Measurements from ENCODE around the gene TAGLN.
"Not testable (repeated sequence)": the region's sequence is repeated elsewhere in the genome, so short reads cannot be mapped to it uniquely, and the experiment has no call there.

The TAGLN gene

DNA sequence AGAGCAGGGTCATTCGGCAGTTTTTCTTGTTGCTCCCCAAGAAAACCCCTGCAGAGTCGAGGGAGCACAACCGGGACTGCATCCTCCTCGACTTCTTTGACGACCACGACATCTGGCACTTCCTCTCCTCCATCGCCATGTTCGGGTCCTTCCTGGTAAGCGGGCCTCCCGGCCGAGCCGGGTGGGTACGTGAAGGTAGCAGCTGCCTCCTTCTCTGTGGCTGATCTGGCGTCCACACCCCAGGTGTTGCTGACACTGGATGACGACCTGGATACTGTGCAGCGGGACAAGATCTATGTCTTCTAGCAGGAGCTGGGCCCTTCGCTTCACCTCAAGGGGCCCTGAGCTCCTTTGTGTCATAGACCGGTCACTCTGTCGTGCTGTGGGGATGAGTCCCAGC is 3.4 kb upstream of the TAGLN start:
- no peak for DNase-seq (ENCODE audit: low spot score)

DNA sequence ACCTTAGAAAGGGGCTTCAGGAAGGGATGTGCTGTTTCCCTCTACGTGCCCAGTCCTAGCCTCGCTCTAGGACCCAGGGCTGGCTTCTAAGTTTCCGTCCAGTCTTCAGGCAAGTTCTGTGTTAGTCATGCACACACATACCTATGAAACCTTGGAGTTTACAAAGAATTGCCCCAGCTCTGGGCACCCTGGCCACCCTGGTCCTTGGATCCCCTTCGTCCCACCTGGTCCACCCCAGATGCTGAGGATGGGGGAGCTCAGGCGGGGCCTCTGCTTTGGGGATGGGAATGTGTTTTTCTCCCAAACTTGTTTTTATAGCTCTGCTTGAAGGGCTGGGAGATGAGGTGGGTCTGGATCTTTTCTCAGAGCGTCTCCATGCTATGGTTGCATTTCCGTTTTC is 2.2 kb upstream of the TAGLN start:
- no peak for DNase-seq (ENCODE audit: low spot score)

DNA sequence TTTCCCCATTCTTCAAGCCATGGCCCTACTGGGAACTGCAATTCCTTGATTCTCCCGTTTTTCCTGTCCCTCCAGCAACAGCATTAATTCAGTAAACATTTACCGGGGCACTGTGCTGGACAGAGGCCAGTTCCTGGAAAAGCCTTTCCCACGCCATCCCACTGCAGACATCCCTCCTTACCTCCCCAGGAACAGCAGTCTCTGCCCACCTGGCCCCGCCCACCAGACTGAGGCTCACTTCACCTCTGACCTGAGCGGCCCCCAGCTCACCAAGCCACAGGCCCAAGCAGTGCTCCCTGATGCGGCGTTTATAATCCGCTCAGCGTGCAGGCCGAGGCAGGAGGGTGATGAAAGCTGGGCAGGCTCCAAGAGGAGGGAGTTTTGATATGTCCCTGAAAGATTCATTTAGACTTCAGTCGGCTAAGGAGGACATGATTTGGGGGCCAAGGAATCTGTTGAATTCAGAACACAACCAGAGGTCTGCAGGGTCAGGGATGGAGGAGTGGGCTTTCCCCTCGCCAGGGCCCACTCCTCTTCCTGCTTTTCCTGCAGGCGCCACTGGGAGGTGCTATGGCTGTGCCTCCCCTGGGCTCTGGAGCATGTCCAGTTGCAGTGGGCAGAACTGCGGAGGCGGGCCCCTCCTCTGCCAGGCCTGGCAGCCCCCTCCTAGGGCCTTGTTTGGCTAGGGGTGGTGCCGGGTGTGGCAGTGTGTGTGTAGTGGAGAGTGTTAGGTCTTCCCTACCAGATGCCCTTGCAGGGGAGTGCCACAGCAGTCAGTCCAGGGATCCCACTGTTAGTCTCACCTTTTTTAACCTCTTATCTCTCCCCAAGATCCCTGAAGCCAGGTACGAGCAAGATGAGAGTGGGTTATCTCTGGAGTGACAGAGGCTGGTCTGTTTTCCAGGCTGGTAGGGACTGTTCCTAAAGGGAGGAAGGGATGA is 1.4 kb upstream of the TAGLN start:
- DNase-seq (ENCODE audit: low spot score) = no peak

DNA sequence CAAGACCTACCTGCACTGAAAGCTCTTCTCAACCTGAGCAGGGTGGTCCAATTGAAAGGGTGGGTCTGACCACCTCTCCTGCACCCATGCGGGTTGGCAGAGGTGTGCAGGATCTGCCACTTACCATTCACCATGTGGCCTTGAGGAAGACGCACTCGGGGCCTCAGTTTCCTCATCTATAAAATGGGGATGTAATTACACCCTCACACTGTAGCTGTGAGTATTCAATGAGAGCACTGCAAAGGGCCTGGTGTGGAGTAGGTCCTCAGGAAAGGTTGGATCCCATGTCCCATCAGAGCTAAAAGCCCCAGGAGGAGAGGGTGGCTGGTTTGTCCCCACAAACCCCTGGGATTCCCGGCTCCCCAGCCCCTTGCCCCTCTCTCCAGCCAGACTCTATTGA is 557 bp upstream of the TAGLN start:
- no peak for DNase-seq (ENCODE audit: low spot score)

DNA sequence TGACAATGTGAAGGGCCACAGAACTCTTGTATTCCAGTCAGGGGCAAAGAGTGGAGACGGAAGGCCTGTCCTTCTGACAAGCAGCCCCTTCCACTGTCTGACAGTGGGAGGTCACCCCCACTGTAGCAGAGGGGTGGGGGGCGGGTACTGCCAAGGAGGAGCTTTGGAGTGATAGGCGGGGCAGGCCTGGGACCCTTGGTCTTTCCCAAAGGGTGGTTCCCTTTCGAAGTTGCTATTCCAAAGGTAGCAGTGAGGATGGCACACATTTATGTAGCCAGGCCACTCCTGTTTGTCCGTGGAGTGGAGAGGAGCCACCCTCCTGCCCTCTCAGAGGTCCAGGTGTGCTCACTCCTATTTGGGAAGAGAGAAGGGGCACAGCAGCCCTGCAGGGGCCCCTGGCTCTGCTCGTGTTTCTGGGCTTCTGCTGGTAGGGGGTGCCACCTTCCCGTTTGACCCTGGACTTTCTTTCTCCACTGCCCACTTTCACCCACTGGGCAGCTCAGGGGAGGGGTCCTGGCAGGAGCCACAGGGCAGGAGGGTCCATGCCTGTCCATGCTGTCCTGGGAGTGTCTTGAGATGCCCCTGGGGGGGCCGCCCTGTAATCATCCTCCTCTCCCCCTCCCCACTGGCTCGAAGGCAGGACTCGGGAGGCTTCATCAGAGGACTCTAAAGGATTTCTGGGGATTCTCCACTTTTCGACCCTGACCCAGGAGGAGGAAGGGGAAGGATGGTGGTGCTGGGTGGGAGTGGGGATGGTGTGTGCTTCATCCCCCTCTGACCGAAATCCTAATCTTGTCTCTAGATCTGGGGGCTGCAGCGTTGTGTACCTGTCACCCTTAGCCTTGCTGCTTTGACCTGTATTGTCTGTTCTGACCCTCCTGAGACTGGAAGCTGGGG is 994 bp downstream of the TAGLN start:
- no peak for DNase-seq (ENCODE audit: low spot score)

DNA sequence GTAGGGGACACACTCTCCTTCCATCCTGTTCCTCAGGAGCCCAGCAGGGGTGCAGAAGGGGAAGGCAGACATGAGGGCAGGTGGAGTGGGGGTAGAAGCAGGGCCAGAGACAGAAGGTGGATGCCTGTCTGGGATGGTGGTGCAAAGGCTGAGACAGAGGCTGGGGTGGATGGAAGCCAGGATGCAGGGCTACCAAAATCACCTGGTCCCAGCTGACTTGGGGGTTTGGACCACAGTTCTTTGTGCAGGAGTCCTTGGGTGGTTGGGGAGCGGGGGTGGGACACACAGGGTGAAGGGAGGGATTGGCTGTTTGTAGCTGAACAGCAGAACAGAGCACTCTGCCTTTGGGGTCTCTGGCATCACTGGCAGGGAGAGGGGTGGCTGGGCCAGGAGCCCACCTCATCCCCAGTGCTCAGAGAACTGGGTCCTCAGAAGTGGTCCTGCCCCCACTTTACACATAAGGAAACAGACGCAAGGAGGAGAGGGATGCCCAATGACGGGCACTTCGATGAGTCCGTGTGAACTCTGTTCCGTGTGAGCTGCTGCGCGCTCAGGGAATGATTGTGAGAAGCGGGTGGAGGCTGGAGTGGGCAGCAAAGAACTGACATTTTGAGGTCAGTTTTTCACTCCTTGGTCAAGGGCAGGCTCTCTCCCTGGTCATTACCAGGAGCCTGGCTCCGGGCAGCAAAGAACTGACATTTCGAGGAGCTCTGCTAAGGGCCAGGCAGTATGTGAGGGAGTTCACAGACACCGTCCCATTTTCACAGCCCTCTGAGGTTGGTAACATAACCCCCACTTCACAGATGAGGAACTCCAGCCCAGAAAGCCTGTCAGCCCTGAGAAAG is 1.9 kb downstream of the TAGLN start:
- no peak for DNase-seq (ENCODE audit: low spot score)

DNA sequence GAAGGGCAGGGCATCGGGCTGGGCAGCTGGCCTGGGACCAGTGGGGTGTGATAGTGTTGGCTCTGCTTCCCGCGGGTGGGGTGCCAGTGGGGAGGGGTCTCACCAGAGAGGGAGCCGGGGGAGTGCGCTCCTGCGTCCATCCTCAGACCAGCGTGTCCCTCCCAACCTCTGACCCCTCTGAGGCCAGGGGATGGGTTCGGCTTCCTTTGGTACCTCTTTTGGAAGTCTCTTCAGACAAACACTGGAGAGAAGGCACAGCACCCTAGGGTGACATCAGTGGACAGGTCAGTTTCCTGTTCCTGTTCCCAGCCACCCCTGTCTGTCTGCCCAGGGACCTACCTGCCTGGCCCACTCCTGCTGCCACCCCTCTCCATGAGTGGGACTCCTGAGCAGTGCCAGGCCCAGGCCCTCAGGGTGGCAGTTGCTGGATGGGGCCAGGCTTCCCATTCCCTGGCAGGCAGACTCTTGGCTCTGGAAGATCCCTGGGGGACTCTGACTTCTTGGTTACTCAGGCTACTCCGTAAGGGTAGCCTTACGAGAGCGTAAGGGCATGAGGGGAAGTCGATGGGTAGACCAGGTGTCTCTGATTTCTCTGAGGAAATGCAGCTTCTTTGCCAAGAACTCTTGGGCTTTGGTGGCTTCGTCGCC is 2.6 kb downstream of the TAGLN start:
- DNase-seq (ENCODE audit: low spot score) = no peak

DNA sequence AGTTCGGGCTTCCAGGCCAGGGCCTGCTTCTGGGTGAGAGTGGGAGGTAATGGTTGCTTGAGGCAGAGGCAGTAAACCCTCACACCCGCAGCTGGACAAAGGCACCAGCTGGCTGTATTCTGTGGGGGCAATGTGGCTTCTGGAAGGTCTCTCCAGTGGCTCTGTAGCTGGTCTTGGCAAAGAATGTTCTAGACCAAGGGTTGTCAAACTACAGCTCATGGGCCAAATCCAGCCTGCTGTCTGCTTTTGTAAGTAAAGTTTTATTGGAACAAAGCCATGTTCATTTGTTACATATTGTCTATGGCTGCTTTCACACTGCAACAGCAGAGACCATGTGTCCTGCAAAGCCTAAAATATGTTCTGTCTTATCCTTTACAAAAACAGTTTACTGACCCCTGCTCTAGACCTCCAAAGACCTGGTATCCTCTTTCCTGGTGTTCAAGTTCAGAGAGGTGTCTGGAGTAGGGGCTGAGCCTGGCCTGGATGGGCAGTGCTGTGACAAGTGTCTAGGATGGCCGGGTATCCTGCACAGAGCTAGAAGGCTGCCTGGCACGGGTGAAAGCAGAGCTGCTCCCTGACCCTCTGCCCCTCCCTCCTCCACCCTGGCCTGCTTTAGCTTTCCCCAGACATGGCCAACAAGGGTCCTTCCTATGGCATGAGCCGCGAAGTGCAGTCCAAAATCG is 3.4 kb downstream of the TAGLN start:
- no peak for DNase-seq (ENCODE audit: low spot score)

DNA sequence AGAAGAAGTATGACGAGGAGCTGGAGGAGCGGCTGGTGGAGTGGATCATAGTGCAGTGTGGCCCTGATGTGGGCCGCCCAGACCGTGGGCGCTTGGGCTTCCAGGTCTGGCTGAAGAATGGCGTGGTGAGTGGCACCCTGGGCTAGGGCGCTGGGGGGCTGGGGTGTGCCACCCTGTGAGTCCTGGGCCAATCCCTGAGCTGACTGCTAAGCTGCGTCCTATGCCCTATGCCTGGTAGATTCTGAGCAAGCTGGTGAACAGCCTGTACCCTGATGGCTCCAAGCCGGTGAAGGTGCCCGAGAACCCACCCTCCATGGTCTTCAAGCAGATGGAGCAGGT is 3.9 kb downstream of the TAGLN start:
- DNase-seq (ENCODE audit: low spot score) = no peak

DNA sequence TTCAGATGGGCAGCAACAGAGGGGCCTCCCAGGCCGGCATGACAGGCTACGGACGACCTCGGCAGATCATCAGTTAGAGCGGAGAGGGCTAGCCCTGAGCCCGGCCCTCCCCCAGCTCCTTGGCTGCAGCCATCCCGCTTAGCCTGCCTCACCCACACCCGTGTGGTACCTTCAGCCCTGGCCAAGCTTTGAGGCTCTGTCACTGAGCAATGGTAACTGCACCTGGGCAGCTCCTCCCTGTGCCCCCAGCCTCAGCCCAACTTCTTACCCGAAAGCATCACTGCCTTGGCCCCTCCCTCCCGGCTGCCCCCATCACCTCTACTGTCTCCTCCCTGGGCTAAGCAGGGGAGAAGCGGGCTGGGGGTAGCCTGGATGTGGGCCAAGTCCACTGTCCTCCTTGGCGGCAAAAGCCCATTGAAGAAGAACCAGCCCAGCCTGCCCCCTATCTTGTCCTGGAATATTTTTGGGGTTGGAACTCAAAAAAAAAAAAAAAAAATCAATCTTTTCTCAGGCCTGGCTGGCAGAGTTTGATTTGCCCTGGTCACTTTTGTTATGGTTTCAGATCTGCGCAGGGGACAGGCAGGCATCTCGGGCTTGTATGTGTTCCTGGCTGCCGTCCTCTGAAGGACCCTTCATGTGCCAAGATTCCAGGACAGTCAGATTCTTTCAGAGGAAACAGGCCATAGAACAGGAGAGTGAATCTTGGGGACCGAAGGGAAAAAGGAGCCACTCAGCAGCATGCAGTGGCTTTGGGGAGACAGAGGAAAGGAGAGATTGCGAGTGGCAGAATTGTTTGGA is 5.3 kb downstream of the TAGLN start:
- no peak for DNase-seq (ENCODE audit: low spot score)

DNA sequence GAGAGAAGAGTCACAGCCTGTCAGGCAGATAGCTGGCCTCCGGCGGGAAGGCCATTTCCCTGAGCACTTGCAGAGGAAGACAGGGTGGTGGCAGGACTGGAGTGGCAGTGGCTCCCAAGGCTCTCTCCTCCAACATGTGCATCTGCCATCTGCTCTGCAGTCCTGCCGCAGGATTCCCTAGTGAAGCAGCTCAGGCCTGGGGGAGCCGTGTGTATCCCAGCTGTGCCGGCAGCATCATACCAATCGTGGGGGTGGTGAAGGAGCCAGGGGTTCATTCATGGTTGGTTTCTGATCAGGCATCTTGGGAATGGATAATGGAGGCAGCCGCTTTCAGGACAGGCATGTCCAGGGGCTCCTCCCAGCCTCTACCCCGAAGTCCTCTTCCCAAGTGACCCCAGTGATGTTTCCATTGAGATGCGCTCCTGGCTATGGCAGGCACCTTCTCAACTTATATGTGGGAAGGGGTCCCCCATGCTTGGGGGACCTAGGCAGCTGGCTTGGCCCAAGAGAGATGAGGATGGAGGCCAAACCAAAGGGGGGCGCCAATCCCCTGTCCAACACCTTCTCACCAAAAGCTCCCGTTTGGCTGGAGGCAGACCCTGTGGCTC is 6.1 kb downstream of the TAGLN start:
- no peak for DNase-seq (ENCODE audit: low spot score)

DNA sequence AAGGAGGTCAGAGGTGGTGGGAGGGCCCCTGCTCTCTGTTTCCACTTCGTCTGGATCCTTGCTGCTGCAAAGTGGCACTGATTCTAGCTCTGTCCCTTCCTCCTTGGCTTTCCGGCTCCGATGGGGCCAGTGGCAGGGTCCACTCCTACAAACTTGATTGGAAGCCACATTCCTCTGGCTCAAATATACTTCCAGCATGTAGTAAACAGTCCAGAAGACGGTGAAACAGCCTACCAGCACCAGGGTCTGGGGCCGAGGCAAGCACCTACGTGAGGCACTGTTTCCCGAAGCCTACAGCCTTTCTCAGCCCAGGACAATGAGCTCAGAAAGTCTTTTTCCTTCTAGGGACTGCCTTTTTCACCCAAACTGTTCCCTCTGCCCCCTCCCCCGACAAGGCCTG is 6.9 kb downstream of the TAGLN start:
- DNase-seq (ENCODE audit: low spot score) = not testable (repeated sequence)

DNA sequence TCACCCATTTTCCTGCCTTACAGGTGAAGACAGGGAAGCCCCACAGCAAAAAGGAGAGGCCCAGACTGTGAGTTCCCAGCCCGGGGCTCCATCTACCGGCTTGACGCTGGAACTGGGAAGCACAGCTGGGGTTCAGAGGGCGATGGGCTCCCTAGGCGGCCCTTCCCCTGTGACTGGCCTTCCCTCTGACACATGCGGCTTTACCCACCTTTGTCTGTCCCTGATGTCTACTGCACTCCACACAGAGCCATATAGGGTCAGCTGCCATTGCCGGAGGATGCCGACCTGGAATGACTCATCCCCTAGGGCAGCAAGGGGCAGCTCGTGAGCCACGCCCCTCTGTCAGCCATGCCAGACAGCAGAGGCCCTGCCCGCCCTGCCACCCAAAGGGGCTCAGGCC is 7.7 kb downstream of the TAGLN start:
- DNase-seq (ENCODE audit: low spot score) = not testable (repeated sequence)

DNA sequence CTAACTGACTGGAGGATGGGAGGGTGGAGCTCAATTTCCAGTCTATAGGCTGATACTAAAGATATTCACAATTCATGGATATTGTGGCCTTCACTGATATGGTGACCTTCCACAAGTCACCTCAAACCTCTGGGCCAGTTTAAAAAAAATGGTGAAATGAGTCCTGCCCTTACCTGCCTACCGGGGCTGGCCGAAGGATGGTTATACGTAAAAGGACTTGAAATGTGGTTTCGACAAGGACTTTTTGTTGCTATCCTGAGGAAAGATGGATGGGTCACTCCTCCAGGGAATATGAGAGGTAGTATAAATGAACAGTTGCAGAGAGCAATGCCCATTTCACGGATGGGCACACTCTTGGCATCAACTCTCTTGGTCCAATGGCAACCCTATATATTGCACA is 8.3 kb downstream of the TAGLN start:
- DNase-seq (ENCODE audit: low spot score) = not testable (repeated sequence)

DNA sequence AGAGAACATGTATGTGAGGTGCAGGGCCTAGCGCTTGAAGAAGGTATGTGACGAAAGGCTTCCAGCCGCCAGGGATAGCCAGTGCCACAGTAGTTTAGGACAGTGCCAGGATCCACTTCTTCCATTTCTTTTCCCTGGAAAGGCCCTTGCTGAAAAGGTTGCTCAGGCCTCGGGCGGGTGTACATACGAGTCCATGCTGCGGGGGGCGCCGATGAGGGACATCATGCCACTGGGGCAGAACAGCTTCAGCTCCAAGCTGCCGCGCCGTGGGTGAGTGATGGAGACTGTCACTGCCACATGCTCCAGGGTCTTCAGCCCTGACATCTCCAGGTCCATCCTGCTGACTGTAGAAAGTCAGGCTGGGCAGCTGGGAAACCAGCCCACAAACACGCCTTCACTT is 9.5 kb downstream of the TAGLN start:
- DNase-seq (ENCODE audit: low spot score) = not testable (repeated sequence)

DNA sequence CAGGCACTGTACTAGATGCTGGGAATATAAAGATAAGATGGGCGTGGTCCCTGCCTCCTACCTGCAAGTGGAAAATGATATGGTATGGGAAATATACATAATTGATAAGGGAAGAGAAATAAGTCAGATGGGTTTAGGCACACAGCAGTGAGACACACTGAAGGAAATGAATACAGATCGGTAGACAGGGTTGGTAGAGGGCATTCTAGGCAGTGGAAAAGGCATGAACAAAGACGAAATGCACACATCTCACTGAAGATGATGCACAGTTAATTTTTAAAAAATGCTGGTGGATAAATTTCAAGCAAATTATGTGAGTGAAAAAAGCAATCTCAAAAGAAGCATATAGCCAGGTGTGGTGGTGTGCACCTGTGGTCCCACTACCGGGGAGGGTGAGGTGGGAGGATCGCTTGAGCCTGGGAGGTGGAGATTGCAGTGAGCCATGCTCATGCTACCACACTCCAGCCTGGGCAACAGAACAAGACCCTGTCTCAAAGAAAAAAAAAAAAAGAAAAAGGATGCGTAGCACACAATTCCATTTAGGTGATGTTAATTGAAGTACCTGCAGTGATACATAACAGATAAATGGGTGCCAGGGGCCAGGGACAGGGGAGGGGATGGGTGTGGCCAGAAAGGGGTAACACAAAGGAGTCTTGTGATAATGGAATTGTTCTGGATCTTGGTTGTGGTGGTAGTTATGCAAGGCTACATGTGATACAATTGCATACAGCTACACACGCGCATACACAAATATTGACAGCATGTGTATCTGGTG is 10.4 kb downstream of the TAGLN start:
- DNase-seq (ENCODE audit: low spot score) = not testable (repeated sequence)

DNA sequence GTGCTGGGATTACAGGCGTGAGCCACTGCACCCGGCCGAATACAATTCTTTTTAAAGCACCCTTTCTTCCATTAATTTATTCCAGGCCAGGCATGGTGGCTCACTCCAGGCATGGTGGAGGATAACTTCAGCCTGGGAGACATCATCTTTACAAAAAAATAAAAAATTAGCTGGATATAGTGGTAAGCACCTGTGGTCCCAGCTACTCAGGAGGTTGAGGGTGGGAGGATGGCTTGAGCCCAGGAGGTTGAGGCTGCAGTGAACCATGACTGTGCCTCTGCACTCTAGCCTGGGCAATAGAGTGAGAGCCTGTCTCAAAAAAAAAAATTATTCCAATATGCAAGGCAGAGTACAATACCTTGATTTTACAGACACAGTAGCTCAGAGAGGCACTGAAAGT is 11.4 kb downstream of the TAGLN start:
- DNase-seq (ENCODE audit: low spot score) = no peak

DNA sequence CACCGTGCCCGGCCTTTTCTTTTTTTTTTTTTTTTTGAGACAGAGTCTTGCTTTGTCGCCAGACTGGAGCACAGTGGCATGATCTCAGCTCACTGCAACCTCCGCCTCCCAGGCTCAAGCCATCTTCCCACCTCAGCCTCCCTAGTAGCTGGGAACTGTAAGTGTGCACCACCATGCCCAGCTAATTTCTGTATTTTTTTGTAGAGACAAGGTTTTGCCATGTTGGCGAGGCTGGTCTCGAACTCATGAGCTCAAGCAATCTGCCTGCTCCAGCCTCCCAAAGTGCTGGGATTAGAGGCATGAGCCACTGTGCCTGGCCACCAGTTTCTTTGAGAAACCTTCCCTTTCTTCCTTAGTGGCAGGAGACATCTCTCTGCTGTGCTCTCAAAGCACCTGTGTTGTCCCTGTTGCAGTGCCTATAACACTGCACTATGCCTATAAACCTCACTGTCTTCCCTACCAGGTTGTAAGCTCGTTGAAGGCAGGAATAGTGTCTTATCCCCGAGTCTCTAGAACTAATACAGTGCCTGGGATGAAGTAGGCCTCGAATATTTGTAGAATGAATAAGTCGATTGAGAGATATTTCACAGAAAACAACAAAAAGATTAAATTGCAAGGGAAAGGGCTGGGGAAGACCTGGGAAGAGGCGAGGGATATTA is 13.7 kb downstream of the TAGLN start:
- DNase-seq (ENCODE audit: low spot score) = no peak

Data from kidney capillary endothelial cell (primary cell).